DND-41 (cell line): ENCODE data around the gene TEAD1.

Experiments
- ATAC-seq: fragments of 200-7000 bp; cut with Tn5 transposase; 3 replicates; pipeline ENCODE4 v1.9.1; 2021; ENCODE audit warnings: low read depth; ENCODE audit not compliant: insufficient read depth
- DNase-seq: peaks from one replicate; pipeline ENCODE4 v3.0.0-alpha.2; 2020
- H2AFZ ChIP-seq: 2 replicates; pipeline ENCODE4 v1.6.0; 2012; ENCODE audit warnings: low read depth, low read length
- H3K27ac ChIP-seq: 2 replicates; pipeline ENCODE4 v1.5.1; 2012; ENCODE audit warnings: low read length, inconsistent platforms
- H3K27me3 ChIP-seq: fragments of 200-600 bp; sonication (generic); 2 replicates; pipeline ENCODE4 v1.6.0; 2012; ENCODE audit warnings: low read length, mild to moderate bottlenecking, inconsistent platforms; ENCODE audit not compliant: insufficient read depth, poor library complexity
- H3K36me3 ChIP-seq: 2 replicates; pipeline ENCODE4 v1.5.1; 2012; ENCODE audit warnings: low read length, inconsistent platforms; ENCODE audit not compliant: insufficient read depth
- H3K4me1 ChIP-seq: 2 replicates; pipeline ENCODE4 v1.5.1; 2012; ENCODE audit warnings: mild to moderate bottlenecking, low read length; ENCODE audit not compliant: insufficient read depth
- H3K4me2 ChIP-seq: 2 replicates; pipeline ENCODE4 v1.6.0; 2012; ENCODE audit warnings: mild to moderate bottlenecking, moderate library complexity, low read length, inconsistent platforms; ENCODE audit not compliant: insufficient read depth
- H3K4me3 ChIP-seq, 2 experiments: fragments of 200-600 bp in 1 of 2; shearing (Covaris generic) in 1 of 2; 2 replicates each; pipeline ENCODE4 v1.5.1; 2012 to 2016; ENCODE audit warnings: inconsistent platforms in 2 of 2, low read length in 2 of 2, mild to moderate bottlenecking in 2 of 2, low read depth in 1 of 2, moderate library complexity in 1 of 2
- H3K79me2 ChIP-seq: 2 replicates; pipeline ENCODE4 v1.6.0; 2012; ENCODE audit warnings: low read length, inconsistent platforms; ENCODE audit not compliant: insufficient read depth
- H3K9ac ChIP-seq: 2 replicates; pipeline ENCODE4 v1.6.0; 2012; ENCODE audit warnings: low read depth, mild to moderate bottlenecking, inconsistent platforms, low read length, moderate library complexity
- H3K9me3 ChIP-seq: 2 replicates; pipeline ENCODE4 v1.5.1; 2012; ENCODE audit warnings: low read length, moderate library complexity, mild to moderate bottlenecking, inconsistent platforms; ENCODE audit not compliant: insufficient read depth, severe bottlenecking
- H4K20me1 ChIP-seq: 2 replicates; pipeline ENCODE4 v1.6.0; 2012; ENCODE audit warnings: low read length; ENCODE audit not compliant: insufficient read depth
- EZH2 ChIP-seq: IDR thresholded peaks from 3 replicates; pipeline ENCODE4 v1.6.1; 2012; ENCODE audit warnings: borderline replicate concordance, low read depth, mild to moderate bottlenecking, moderate library complexity, low read length, inconsistent platforms; ENCODE audit not compliant: severe bottlenecking
- TF ChIP-seq, protein P1 (sequence below): IDR thresholded peaks from 2 replicates; pipeline ENCODE4 v1.5.1; 2012; ENCODE audit warnings: borderline replicate concordance, low read length, moderate library complexity, mild to moderate bottlenecking; ENCODE audit not compliant: poor library complexity, severe bottlenecking; ENCODE audit errors: extremely low read depth

Gene TEAD1

DNA sequence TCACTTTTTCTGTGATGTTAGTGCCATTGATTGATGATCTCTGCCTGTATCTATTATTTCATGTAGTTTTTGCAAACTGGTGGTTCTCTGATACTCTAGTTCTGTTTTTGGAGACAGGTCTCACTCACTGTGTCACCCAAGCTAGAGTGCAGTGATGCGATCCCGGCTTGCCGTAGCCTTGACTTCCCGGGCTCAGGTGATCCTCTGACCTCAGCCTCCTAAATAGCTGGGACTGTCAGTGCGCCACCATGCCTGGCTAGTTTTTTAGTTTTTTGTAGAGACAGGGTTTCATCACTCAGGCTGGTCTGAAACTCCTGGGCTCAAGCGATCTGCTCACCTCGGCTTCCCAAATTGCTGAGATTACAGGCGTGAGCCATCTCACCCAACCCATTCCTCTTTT, 16.4 kb downstream of the TEAD1 start:
- no peak overlapping the region for H2AFZ ChIP-seq
- H3K9ac ChIP-seq, result no peak overlapping the region
- H3K9me3 ChIP-seq, result no peaks in the 10 kb centered on the region
- ATAC-seq, result no peak
- peaks cover 6% of the 10 kb centered on the region for H3K4me1 ChIP-seq
- no peaks in the 10 kb centered on the region for H3K36me3 ChIP-seq
- TF ChIP-seq, protein P1, sequence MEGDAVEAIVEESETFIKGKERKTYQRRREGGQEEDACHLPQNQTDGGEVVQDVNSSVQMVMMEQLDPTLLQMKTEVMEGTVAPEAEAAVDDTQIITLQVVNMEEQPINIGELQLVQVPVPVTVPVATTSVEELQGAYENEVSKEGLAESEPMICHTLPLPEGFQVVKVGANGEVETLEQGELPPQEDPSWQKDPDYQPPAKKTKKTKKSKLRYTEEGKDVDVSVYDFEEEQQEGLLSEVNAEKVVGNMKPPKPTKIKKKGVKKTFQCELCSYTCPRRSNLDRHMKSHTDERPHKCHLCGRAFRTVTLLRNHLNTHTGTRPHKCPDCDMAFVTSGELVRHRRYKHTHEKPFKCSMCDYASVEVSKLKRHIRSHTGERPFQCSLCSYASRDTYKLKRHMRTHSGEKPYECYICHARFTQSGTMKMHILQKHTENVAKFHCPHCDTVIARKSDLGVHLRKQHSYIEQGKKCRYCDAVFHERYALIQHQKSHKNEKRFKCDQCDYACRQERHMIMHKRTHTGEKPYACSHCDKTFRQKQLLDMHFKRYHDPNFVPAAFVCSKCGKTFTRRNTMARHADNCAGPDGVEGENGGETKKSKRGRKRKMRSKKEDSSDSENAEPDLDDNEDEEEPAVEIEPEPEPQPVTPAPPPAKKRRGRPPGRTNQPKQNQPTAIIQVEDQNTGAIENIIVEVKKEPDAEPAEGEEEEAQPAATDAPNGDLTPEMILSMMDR, result no peak
- TF ChIP-seq EZH2, result no peak
- H3K4me2 ChIP-seq, result no peak overlapping the region
- no peak overlapping the region for H3K27ac ChIP-seq
- no peaks in the 10 kb centered on the region for H4K20me1 ChIP-seq
- no peaks in the 10 kb centered on the region for H3K79me2 ChIP-seq
- H3K27me3 ChIP-seq, result peaks cover 41% of the 10 kb centered on the region
- no peak overlapping the region for H3K4me3 ChIP-seq
- no peak for DNase-seq

DNA sequence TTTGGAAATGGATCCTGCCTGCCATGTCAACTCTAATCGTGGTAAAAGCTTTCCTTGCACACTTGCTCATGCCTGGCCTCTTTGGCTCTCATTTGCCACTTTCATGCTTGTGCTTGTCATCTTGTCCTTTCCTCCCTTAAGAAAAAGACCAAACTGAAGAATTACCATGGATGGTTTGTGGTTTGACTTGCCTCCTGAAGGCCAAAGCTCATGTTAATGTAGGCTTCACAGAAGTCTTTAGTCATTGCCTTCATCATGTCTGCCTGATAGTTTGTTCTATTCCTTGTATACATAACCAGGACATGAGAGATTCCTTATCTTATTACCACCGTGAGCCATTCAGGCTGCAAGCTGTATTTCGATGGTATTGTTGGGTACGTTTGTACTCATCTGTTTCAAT, 17.3 kb downstream of the TEAD1 start:
- Histone ChIP-seq H3K27ac (no peak overlapping the region), H3K27me3 (peaks cover 39% of the 10 kb centered on the region), H3K9ac (no peak overlapping the region), H3K36me3 (no peaks in the 10 kb centered on the region), H3K4me1 (peaks cover 6% of the 10 kb centered on the region), H3K9me3 (no peaks in the 10 kb centered on the region), H2AFZ (no peak overlapping the region), H4K20me1 (no peaks in the 10 kb centered on the region), H3K79me2 (no peaks in the 10 kb centered on the region), H3K4me2 (no peak overlapping the region), H3K4me3 (no peak overlapping the region)
- ATAC-seq (no peak), DNase-seq (no peak)
- TF ChIP-seq EZH2, result no peak
- TF ChIP-seq, protein P1, result no peak

DNA sequence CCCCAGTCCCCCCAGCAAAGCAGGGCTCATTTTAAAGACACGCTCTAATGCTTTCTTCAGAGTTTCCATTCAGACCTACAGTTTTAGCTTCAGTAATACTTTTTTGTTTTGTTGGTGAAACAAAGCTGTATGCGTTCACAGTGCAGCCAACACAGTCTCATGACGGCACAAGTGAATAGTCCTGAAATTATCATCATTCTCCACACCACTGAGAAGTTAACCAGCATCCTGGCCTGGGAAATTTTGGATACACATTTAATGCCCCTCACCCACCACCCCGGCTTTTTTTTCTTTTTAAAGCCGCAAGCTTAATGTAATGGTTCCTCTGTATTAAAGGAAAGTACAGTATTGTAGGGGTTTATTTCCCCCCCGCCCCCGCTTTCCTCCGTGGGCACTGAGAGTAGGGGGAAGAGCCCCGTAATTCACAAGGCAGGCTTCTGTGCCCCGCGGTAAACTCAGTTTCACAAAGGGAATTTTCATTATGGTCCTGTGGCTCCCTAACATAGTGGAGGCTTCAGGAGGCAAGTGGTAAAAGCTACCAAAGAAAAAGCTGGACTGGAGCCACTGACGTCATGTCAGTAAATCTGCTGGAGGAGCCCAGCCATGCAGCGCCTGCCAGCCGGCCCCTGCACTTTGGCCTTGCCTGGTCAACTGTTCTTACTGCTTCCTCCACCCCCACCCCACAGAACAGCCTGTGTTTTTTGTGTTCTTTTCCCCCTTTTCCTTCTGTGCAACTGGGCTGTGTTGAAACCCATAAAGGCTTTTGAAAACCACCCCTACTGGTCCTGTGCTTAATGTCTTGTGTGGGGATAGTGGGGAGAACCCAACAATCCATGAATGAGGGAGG, 18.2 kb downstream of the TEAD1 start:
- Histone ChIP-seq H4K20me1 (no peaks in the 10 kb centered on the region), H3K9ac (no peak overlapping the region), H3K4me1 (peaks cover 6% of the 10 kb centered on the region), H2AFZ (no peak overlapping the region), H3K36me3 (no peaks in the 10 kb centered on the region), H3K4me2 (no peak overlapping the region), H3K79me2 (no peaks in the 10 kb centered on the region), H3K27me3 (peaks cover 43% of the 10 kb centered on the region), H3K4me3 (no peak overlapping the region), H3K9me3 (no peaks in the 10 kb centered on the region), H3K27ac (no peak overlapping the region)
- TF ChIP-seq, protein P1, result no peak
- no peak for TF ChIP-seq EZH2
- no peak for DNase-seq
- no peak for ATAC-seq
